Upper lobe of left lung (tissue), 4 donors: Measurements from ENCODE around the gene CCDC190.

Experiments
- EP300 ChIP-seq, 4 donors: sonication (generic); formaldehyde crosslinking; IDR thresholded peaks; one replicate each; pipeline ENCODE4 v1.5.1; 2017; ENCODE audit warnings: antibody characterized with exemption in 4 of 4, control low read depth in 2 of 4
- POLR2A ChIP-seq, 4 donors: fragments of 450-650 bp; IDR thresholded peaks; one replicate each; pipeline ENCODE4 v1.5.1; 2016 to 2017; ENCODE audit warnings: antibody characterized with exemption in 4 of 4, mild to moderate bottlenecking in 2 of 4
- TF ChIP-seq, protein P1 (sequence below), 6 experiments: fragments of 450-650 bp in 4 of 6; fragments of 200-600 bp in 2 of 6; sonication (generic) in 2 of 6; IDR thresholded peaks; one replicate each; pipeline ENCODE4 v1.5.1; 2016 to 2019; ENCODE audit warnings: antibody characterized with exemption in 6 of 6

DNA sequence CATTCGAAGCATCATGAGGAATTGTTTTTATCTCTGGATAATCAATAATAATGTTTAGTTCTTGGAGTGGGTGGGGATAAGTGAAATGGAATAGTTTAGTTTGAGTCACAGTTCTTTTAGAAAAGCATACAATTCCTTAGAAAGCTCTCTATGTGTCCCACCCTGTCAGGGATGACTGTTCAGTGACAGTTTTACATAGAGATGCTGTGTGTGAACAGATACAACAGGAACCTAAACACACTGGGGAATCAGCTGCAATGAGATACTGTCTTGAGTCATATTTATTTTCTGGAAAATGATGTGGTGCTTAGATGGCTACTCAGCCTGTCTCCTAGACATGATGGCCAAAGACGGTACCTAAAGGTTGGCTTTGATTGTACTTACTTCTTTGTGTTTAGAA, 25.7 kb upstream of the CCDC190 start:
- TF ChIP-seq, protein P1, sequence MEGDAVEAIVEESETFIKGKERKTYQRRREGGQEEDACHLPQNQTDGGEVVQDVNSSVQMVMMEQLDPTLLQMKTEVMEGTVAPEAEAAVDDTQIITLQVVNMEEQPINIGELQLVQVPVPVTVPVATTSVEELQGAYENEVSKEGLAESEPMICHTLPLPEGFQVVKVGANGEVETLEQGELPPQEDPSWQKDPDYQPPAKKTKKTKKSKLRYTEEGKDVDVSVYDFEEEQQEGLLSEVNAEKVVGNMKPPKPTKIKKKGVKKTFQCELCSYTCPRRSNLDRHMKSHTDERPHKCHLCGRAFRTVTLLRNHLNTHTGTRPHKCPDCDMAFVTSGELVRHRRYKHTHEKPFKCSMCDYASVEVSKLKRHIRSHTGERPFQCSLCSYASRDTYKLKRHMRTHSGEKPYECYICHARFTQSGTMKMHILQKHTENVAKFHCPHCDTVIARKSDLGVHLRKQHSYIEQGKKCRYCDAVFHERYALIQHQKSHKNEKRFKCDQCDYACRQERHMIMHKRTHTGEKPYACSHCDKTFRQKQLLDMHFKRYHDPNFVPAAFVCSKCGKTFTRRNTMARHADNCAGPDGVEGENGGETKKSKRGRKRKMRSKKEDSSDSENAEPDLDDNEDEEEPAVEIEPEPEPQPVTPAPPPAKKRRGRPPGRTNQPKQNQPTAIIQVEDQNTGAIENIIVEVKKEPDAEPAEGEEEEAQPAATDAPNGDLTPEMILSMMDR (IDR thresholded peaks at IDR 0.05), result no peak
- no peak for TF ChIP-seq EP300 (IDR thresholded peaks at IDR 0.05)
- TF ChIP-seq POLR2A (IDR thresholded peaks at IDR 0.05), result no peak
